Measurements from ENCODE around the gene NAXE.
A peak's percentile ranks its signal among the peaks of the same experiment; 100 is the strongest.
"Not testable (repeated sequence)": the region's sequence is repeated elsewhere in the genome, so short reads cannot be mapped to it uniquely, and the experiment has no call there.

Gene NAXE

GRCh38 chr1:156591432-156592157 is at the start of gene NAXE:
Gene NAXE (plus strand): TSS chr1:156591776. CDS start chr1:156591805, 29 bp downstream.
- H3K4me3 ChIP-seq (ENCODE audit: low read depth, low read length): peak within 1 kb of the TSS; percentile 69
- no peak for DNase-seq (ENCODE audit: low read depth)

GRCh38 chr1:156543066-156543465 is 48.5 kb upstream of the NAXE start:
- no peak for DNase-seq (ENCODE audit: low read depth)
- no peak overlapping the region for H3K4me3 ChIP-seq (ENCODE audit: low read depth, low read length)

GRCh38 chr1:156544592-156545102 is 46.9 kb upstream of the NAXE start:
- H3K4me3 ChIP-seq (ENCODE audit: low read depth, low read length): no peak overlapping the region
- no peak for DNase-seq (ENCODE audit: low read depth)

- no peak for DNase-seq (ENCODE audit: low read depth)
- H3K4me3 ChIP-seq (ENCODE audit: low read depth, low read length): no peak overlapping the region
These were observed 45.3 kb upstream of the NAXE start for GRCh38 chr1:156546267-156546666.

- DNase-seq (ENCODE audit: low read depth): no peak
- no peak overlapping the region for H3K4me3 ChIP-seq (ENCODE audit: low read depth, low read length)
These were observed 44.1 kb upstream of the NAXE start for GRCh38 chr1:156547434-156547833.

GRCh38 chr1:156547982-156548381 is 43.6 kb upstream of the NAXE start:
- H3K4me3 ChIP-seq (ENCODE audit: low read depth, low read length): no peak overlapping the region
- DNase-seq (ENCODE audit: low read depth): no peak

GRCh38 chr1:156549390-156549789 is 42.2 kb upstream of the NAXE start:
- no peak overlapping the region for H3K4me3 ChIP-seq (ENCODE audit: low read depth, low read length)
- DNase-seq (ENCODE audit: low read depth): no peak

- no peak for DNase-seq (ENCODE audit: low read depth)
- H3K4me3 ChIP-seq (ENCODE audit: low read depth, low read length): no peak overlapping the region
These were observed 41.7 kb upstream of the NAXE start for GRCh38 chr1:156549831-156550230.

GRCh38 chr1:156550346-156550745 is 41.2 kb upstream of the NAXE start:
- no peak for DNase-seq (ENCODE audit: low read depth)
- no peak overlapping the region for H3K4me3 ChIP-seq (ENCODE audit: low read depth, low read length)

- no peak for DNase-seq (ENCODE audit: low read depth)
- H3K4me3 ChIP-seq (ENCODE audit: low read depth, low read length): no peak overlapping the region
These were observed 40.4 kb upstream of the NAXE start for GRCh38 chr1:156551066-156551643.

GRCh38 chr1:156551869-156552268 is 39.7 kb upstream of the NAXE start:
- H3K4me3 ChIP-seq (ENCODE audit: low read depth, low read length): no peak overlapping the region
- no peak for DNase-seq (ENCODE audit: low read depth)

GRCh38 chr1:156552518-156552917 is 39.1 kb upstream of the NAXE start:
- H3K4me3 ChIP-seq (ENCODE audit: low read depth, low read length): no peak overlapping the region
- DNase-seq (ENCODE audit: low read depth): no peak

GRCh38 chr1:156552937-156553336 is 38.6 kb upstream of the NAXE start:
- H3K4me3 ChIP-seq (ENCODE audit: low read depth, low read length); DNase-seq (ENCODE audit: low read depth): not testable (repeated sequence)

- no peak overlapping the region for H3K4me3 ChIP-seq (ENCODE audit: low read depth, low read length)
- no peak for DNase-seq (ENCODE audit: low read depth)
These were observed 37.6 kb upstream of the NAXE start for GRCh38 chr1:156553860-156554485.

GRCh38 chr1:156554971-156555370 is 36.6 kb upstream of the NAXE start:
- DNase-seq (ENCODE audit: low read depth): no peak
- no peak overlapping the region for H3K4me3 ChIP-seq (ENCODE audit: low read depth, low read length)

- DNase-seq (ENCODE audit: low read depth): no peak
- H3K4me3 ChIP-seq (ENCODE audit: low read depth, low read length): no peak overlapping the region
These were observed 35.9 kb upstream of the NAXE start for GRCh38 chr1:156555715-156556114.

- DNase-seq (ENCODE audit: low read depth): no peak
- no peak overlapping the region for H3K4me3 ChIP-seq (ENCODE audit: low read depth, low read length)
These were observed 35.2 kb upstream of the NAXE start for GRCh38 chr1:156556354-156556753.

- H3K4me3 ChIP-seq (ENCODE audit: low read depth, low read length): no peak overlapping the region
- DNase-seq (ENCODE audit: low read depth): no peak
These were observed 32.3 kb upstream of the NAXE start for GRCh38 chr1:156559086-156559796.

- no peak overlapping the region for H3K4me3 ChIP-seq (ENCODE audit: low read depth, low read length)
- DNase-seq (ENCODE audit: low read depth): no peak
These were observed 31.7 kb upstream of the NAXE start for GRCh38 chr1:156559797-156560385.

Data from skeletal muscle cell (primary cell).